Hepatocyte (in vitro differentiated cells): ENCODE data around the gene RPP40. TPM values are rescaled to one million over a fixed set of nuclear protein-coding genes. Genes with fewer than 3 reads are reported as not detected.

ENCODE experiments used
- DNase-seq: peaks from one replicate; pipeline ENCODE4 v3.0.0-alpha.2; 2016; ENCODE audit warnings: low spot score
- H2AFZ ChIP-seq: fragments of 200-600 bp; sonication (generic); 2 replicates; pipeline ENCODE4 v1.6.0; 2016; ENCODE audit warnings: antibody characterized with exemption, mild to moderate bottlenecking
- H3K27ac ChIP-seq: fragments of 200-600 bp; sonication (generic); 2 replicates; pipeline ENCODE4 v1.5.1; 2016; ENCODE audit warnings: mild to moderate bottlenecking
- H3K27me3 ChIP-seq: fragments of 200-600 bp; sonication (generic); 2 replicates; pipeline ENCODE4 v1.6.1; 2016
- H3K36me3 ChIP-seq: fragments of 200-600 bp; sonication (generic); replicated peaks from 2 replicates; pipeline ENCODE4 v1.5.1; 2016; ENCODE audit warnings: low read depth; ENCODE audit not compliant: insufficient read depth
- H3K4me1 ChIP-seq: fragments of 200-600 bp; sonication (generic); 2 replicates; pipeline ENCODE4 v1.5.1; 2016; ENCODE audit warnings: mild to moderate bottlenecking, moderate library complexity; ENCODE audit not compliant: insufficient read depth
- H3K4me2 ChIP-seq: fragments of 200-600 bp; sonication (generic); 2 replicates; pipeline ENCODE4 v1.6.0; 2016
- H3K4me3 ChIP-seq: fragments of 200-600 bp; sonication (generic); 2 replicates; pipeline ENCODE4 v1.5.1; 2016; ENCODE audit warnings: mild to moderate bottlenecking
- H3K79me2 ChIP-seq: fragments of 200-600 bp; sonication (generic); 2 replicates; pipeline ENCODE4 v1.6.0; 2017; ENCODE audit warnings: mild to moderate bottlenecking
- H3K9me2 ChIP-seq: fragments of 200-600 bp; sonication (generic); replicated peaks from 2 replicates; pipeline ENCODE4 v1.6.0; 2017; ENCODE audit warnings: mild to moderate bottlenecking; ENCODE audit not compliant: insufficient read depth
- H3K9me3 ChIP-seq: fragments of 200-600 bp; sonication (generic); 2 replicates; pipeline ENCODE4 v1.5.1; 2016; ENCODE audit warnings: low read depth, mild to moderate bottlenecking
- H4K20me1 ChIP-seq: fragments of 200-600 bp; sonication (generic); 2 replicates; pipeline ENCODE4 v1.6.0; 2016; ENCODE audit warnings: mild to moderate bottlenecking; ENCODE audit not compliant: insufficient read depth, poor library complexity, severe bottlenecking
- EZH2 ChIP-seq: fragments of 200-600 bp; sonication (generic); IDR thresholded peaks from 2 replicates; pipeline ENCODE4 v1.6.1; 2016; ENCODE audit warnings: antibody characterized with exemption, mild to moderate bottlenecking, borderline replicate concordance
- EZH2phosphoT487 ChIP-seq: fragments of 200-600 bp; sonication (generic); IDR thresholded peaks from one replicate; pipeline ENCODE4 v1.6.1; 2018; ENCODE audit warnings: antibody characterized with exemption, mild to moderate bottlenecking, low read depth, moderate library complexity; ENCODE audit not compliant: unreplicated experiment, severe bottlenecking
- WGBS: methylation state at CpG from one replicate; pipeline ENCODE4 v1.1.6; 2016; ENCODE audit warnings: low lambda C conversion rate; ENCODE audit errors: missing lambda C conversion rate; 5-methylcytosine and 5-hydroxymethylcytosine counted together
- polyA plus RNA-seq: library from polyadenylated mRNA; unstranded; fragments of >200 nt; fragmentation: Nextera tagmentation; extraction: Ambion mirVana; gene quantifications from 2 replicates; pipeline ENCODE4 v1.2.1, GENCODE V29; 2016
- total RNA-seq: library from RNA; depleted of rRNA; stranded (reverse); fragments of >200 nt; gene quantifications from 2 replicates; pipeline ENCODE4 v1.2.3, GENCODE V29; 2014
- TF ChIP-seq, protein P1 (sequence below): fragments of 200-600 bp; sonication (generic); IDR thresholded peaks from 2 replicates; pipeline ENCODE4 v1.5.1; 2016; ENCODE audit warnings: antibody characterized with exemption, mild to moderate bottlenecking; ENCODE audit not compliant: poor library complexity

Gene RPP40
- total and polyA plus RNA-seq, 2 experiments from 2014 or later: 17.7 to 24.8 TPM

DNA sequence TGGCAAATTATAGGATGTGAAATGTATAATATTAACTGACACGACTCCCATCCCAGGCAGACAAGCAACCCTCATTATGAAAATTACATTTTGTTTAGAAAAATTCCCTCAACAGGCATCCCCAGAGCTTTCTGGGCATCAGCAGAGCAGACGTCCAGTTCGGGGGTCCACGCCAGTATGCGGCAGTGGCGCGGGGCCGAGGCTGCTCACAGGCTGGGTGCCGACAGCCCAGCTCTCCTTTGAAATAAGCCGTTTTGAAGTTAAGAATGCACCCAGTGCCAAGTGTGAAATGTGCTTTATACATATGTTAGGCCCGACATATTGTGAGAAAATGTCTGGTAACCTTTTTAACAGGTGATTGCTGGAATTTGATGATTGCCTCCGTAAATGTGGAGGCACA lies 50.4 kb downstream of the RPP40 start:
- Histone ChIP-seq H3K4me1 (no peaks in the 10 kb centered on the region), H4K20me1 (no peaks in the 10 kb centered on the region), H3K9me3 (no peaks in the 10 kb centered on the region), H3K27me3 (no peaks in the 10 kb centered on the region), H3K4me2 (no peak overlapping the region), H3K27ac (no peak overlapping the region), H3K36me3 (no peaks in the 10 kb centered on the region), H2AFZ (no peak overlapping the region), H3K9me2 (no peaks in the 10 kb centered on the region), H3K4me3 (no peak overlapping the region), H3K79me2 (no peaks in the 10 kb centered on the region)
- 97% methylated on average over 12 of the region's 12 CpGs for WGBS
- DNase-seq: no peak
- TF ChIP-seq, protein P1, sequence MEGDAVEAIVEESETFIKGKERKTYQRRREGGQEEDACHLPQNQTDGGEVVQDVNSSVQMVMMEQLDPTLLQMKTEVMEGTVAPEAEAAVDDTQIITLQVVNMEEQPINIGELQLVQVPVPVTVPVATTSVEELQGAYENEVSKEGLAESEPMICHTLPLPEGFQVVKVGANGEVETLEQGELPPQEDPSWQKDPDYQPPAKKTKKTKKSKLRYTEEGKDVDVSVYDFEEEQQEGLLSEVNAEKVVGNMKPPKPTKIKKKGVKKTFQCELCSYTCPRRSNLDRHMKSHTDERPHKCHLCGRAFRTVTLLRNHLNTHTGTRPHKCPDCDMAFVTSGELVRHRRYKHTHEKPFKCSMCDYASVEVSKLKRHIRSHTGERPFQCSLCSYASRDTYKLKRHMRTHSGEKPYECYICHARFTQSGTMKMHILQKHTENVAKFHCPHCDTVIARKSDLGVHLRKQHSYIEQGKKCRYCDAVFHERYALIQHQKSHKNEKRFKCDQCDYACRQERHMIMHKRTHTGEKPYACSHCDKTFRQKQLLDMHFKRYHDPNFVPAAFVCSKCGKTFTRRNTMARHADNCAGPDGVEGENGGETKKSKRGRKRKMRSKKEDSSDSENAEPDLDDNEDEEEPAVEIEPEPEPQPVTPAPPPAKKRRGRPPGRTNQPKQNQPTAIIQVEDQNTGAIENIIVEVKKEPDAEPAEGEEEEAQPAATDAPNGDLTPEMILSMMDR: no peak

DNA sequence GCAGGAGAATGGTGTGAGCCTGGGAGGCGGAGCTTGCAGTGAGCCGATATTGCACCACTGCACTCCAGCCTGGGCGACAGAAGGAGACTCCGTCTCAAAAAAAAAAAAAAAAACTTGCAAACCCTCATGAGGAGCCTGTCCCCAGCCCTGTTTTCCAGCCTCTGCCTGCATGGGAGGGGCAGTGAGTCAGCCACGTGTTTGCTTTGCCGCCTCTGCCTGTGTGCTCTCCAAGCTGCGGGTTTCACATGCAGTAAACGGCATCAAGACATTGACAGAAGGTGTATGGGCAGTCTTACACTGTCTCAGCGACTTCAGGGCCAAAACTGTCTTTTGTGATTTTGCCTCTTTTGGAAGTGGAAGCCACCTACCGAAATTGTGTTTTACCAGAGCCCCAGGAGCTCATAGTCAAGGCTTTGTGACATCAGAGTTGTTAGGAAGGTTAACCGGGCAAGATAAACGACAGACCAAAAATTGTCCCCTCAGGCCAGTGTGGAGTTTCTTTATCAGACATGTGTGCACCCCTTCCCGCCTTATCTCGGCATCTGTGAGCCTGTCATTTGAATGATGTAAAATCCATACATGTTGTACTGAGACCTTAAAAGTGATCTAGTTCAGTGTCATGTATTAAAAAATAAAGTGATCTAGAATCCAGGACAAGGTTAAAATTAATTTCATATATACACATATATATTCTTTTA lies 52.9 kb downstream of the RPP40 start:
- H3K27ac ChIP-seq: peak overlapping the region; percentile 33
- peak; percentile 70 for DNase-seq
- 54% methylated on average over 14 of the region's 14 CpGs for WGBS
- H3K79me2 ChIP-seq: no peaks in the 10 kb centered on the region
- H3K4me3 ChIP-seq: no peak overlapping the region
- no peaks in the 10 kb centered on the region for H4K20me1 ChIP-seq
- no peaks in the 10 kb centered on the region for H3K36me3 ChIP-seq
- TF ChIP-seq, protein P1: no peak
- TF ChIP-seq EZH2 (no peak), EZH2phosphoT487 (no peak)
- H3K4me1 ChIP-seq: no peaks in the 10 kb centered on the region
- no peaks in the 10 kb centered on the region for H3K9me2 ChIP-seq
- no peak overlapping the region for H3K4me2 ChIP-seq
- H3K27me3 ChIP-seq: no peaks in the 10 kb centered on the region
- H3K9me3 ChIP-seq: no peaks in the 10 kb centered on the region
- no peak overlapping the region for H2AFZ ChIP-seq

DNA sequence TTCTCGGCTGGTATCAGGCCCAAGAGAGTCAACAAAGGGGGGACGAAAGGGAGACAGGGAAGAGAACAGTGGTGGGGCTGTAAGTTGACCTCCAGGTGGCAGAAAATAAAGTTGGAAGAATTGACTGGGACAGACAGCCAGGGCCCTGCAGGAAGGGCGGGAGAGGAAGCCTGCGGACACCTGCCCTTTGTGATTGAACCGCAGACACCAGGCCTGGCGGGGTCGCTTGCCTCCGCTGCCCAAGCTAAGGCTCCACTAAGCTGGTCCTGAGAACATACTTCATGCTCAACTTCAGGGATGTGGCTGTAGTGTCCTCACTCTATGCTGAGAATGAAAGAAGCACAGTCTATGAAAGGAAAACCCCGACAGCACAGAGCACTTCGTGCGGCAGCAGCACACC lies 53.8 kb downstream of the RPP40 start:
- 95% methylated on average over 11 of the region's 11 CpGs for WGBS
- no peaks in the 10 kb centered on the region for H4K20me1 ChIP-seq
- H2AFZ ChIP-seq: no peak overlapping the region
- H3K9me2 ChIP-seq: no peaks in the 10 kb centered on the region
- H3K9me3 ChIP-seq: no peaks in the 10 kb centered on the region
- TF ChIP-seq EZH2phosphoT487 (no peak), EZH2 (no peak)
- TF ChIP-seq, protein P1: no peak
- no peaks in the 10 kb centered on the region for H3K79me2 ChIP-seq
- H3K4me3 ChIP-seq: no peak overlapping the region
- no peaks in the 10 kb centered on the region for H3K27me3 ChIP-seq
- H3K4me2 ChIP-seq: no peak overlapping the region
- H3K4me1 ChIP-seq: no peaks in the 10 kb centered on the region
- H3K27ac ChIP-seq: peak overlapping the region; percentile 77
- no peak for DNase-seq
- H3K36me3 ChIP-seq: no peaks in the 10 kb centered on the region
